HepG2 (cell line): Measurements from ENCODE around the gene MYADML2. TPM values are rescaled to one million over a fixed set of nuclear protein-coding genes. Genes with fewer than 3 reads are reported as not detected.

Experiments
- ARID3A ChIP-seq: IDR thresholded peaks from 2 replicates; pipeline ENCODE4 v1.6.1; 2012; ENCODE audit warnings: low read depth, low read length, improper control_type of control experiment
- DZIP1 ChIP-seq: sonication (generic); formaldehyde crosslinking; IDR thresholded peaks from 2 replicates; pipeline ENCODE4 v1.5.0; 2020; ENCODE audit warnings: mild to moderate bottlenecking, missing genetic modification reagents
- FUBP1 ChIP-seq: sonication (generic); formaldehyde crosslinking; IDR thresholded peaks from 2 replicates; pipeline ENCODE4 v1.5.1; 2020; ENCODE audit warnings: missing genetic modification reagents, mild to moderate bottlenecking, borderline replicate concordance
- HNRNPL ChIP-seq: fragments of 200-400 bp; formaldehyde crosslinking; IDR thresholded peaks from 2 replicates; pipeline ENCODE4 v1.6.1; 2017; ENCODE audit warnings: mild to moderate bottlenecking, low read depth, low read length
- KMT2B ChIP-seq: IDR thresholded peaks from 2 replicates; pipeline ENCODE4 v1.6.1; 2016; ENCODE audit warnings: missing genetic modification reagents, missing compliant biosample characterization
- LCORL ChIP-seq, 2 experiments: fragments of 450-650 bp in 1 of 2; sonication (generic) in 1 of 2; formaldehyde crosslinking in 1 of 2; IDR thresholded peaks; 2 replicates each; pipeline versions ENCODE4 v1.5.0 to v1.6.1; 2017 to 2020; ENCODE audit warnings: antibody characterized with exemption in 1 of 2, missing genetic modification reagents in 1 of 2
- PAF1 ChIP-seq: IDR thresholded peaks from 2 replicates; pipeline ENCODE4 v1.6.1; 2016; ENCODE audit warnings: missing genetic modification reagents, missing compliant biosample characterization
- PRDM4 ChIP-seq: sonication (generic); formaldehyde crosslinking; IDR thresholded peaks from 2 replicates; pipeline ENCODE4 v1.9.0; 2021; ENCODE audit warnings: missing genetic modification reagents, borderline replicate concordance
- RARA ChIP-seq: IDR thresholded peaks from 2 replicates; pipeline ENCODE4 v1.6.1; 2016; ENCODE audit warnings: missing genetic modification reagents, missing compliant biosample characterization
- SRSF9 ChIP-seq: fragments of 200-400 bp; formaldehyde crosslinking; IDR thresholded peaks from 2 replicates; pipeline ENCODE4 v1.6.1; 2018; ENCODE audit warnings: borderline replicate concordance, mild to moderate bottlenecking, low read depth, low read length; ENCODE audit not compliant: insufficient read depth, poor library complexity, severe bottlenecking
- ZFP36 ChIP-seq: fragments of 150-350 bp; IDR thresholded peaks from 2 replicates; pipeline ENCODE4 v1.6.1; 2018; ENCODE audit warnings: borderline replicate concordance, low read length, low read depth; ENCODE audit not compliant: partially characterized antibody
- ZNF335 ChIP-seq: sonication (generic); formaldehyde crosslinking; IDR thresholded peaks from 2 replicates; pipeline ENCODE4 v1.4.0; 2020; ENCODE audit warnings: missing genetic modification reagents
- ZNF33A ChIP-seq: sonication (generic); formaldehyde crosslinking; IDR thresholded peaks from 2 replicates; pipeline ENCODE4 v1.5.1; 2020; ENCODE audit warnings: missing genetic modification reagents, mild to moderate bottlenecking, moderate library complexity, borderline replicate concordance
- ZNF383 ChIP-seq: sonication (generic); formaldehyde crosslinking; IDR thresholded peaks from 2 replicates; pipeline ENCODE4 v1.4.0; 2020; ENCODE audit warnings: missing genetic modification reagents, mild to moderate bottlenecking, borderline replicate concordance
- ZNF557 ChIP-seq: sonication (generic); formaldehyde crosslinking; IDR thresholded peaks from 2 replicates; pipeline ENCODE4 v1.4.0; 2020; ENCODE audit warnings: missing genetic modification reagents
- ZNF562 ChIP-seq: sonication (generic); formaldehyde crosslinking; IDR thresholded peaks from 2 replicates; pipeline ENCODE4 v1.8.0; 2022; ENCODE audit warnings: missing genetic modification reagents, borderline replicate concordance
- ZNF567 ChIP-seq: sonication (generic); formaldehyde crosslinking; IDR thresholded peaks from 2 replicates; pipeline ENCODE4 v1.8.1; 2023; ENCODE audit warnings: mild to moderate bottlenecking, missing genetic modification reagents, borderline replicate concordance
- ZNF850 ChIP-seq: sonication (generic); formaldehyde crosslinking; conservative IDR thresholded peaks from 2 replicates; pipeline ENCODE4 v1.9.0; 2021; ENCODE audit warnings: mild to moderate bottlenecking, missing genetic modification reagents
- polyA plus RNA-seq, 8 experiments: library from polyadenylated mRNA; depleted of rRNA in 3 of 8; stranded (reverse) in 7 of 8; unstranded in 1 of 8; fragments of >200 nt; fragmentation: Illumina TruSeq in 4 of 8; extraction: Trizol in 4 of 8; gene quantifications; 2 replicates each; pipeline versions ENCODE4 v1.2.1 to v1.2.3, GENCODE V29; 2011 to 2016; ENCODE audit warnings: low read depth in 4 of 8, missing spikeins in 1 of 8, mixed read lengths in 1 of 8; ENCODE audit not compliant: insufficient read depth in 1 of 8
- total RNA-seq, 5 experiments: library from RNA; depleted of rRNA; stranded (reverse); fragments of >200 nt; fragmentation: Illumina TruSeq; extraction: Trizol; gene quantifications; 2 replicates each; pipeline ENCODE4 v1.2.3, GENCODE V29; 2016; ENCODE audit warnings: low read depth in 1 of 5

The MYADML2 gene
- total and polyA plus RNA-seq, 2 of the 13 experiments (the other 11 are each of a cell fraction or from before 2014, with no cell fraction given): not detected

- TF ChIP-seq PAF1 (CRISPR knock-in tag): no peak
- peak; percentile 99 for TF ChIP-seq HNRNPL
- peak; percentile 55; the same call in 1 of the 2 replicates for TF ChIP-seq ZNF383 (CRISPR knock-in tag)
- TF ChIP-seq ZNF850 (CRISPR knock-in tag): no peak
- TF ChIP-seq ZNF567: peak; percentile 50; the same call in 1 of the 2 replicates
- no peak; the same call in 1 of the 2 replicates for TF ChIP-seq PRDM4 (CRISPR knock-in tag)
- TF ChIP-seq ZNF33A (CRISPR knock-in tag): peak; percentile 36; the same call in 1 of the 2 replicates
- TF ChIP-seq ZNF335: peak; percentile 24
- TF ChIP-seq FUBP1: 0 out of 2 replicates have a peak, but pooled peaks have one; percentile 94
- no peak for TF ChIP-seq LCORL (IDR thresholded peaks at IDR 0.05)
- peak; percentile 92 for TF ChIP-seq LCORL (CRISPR knock-in tag; IDR thresholded peaks at IDR 0.05)
- peak; percentile 36; the same call in 1 of the 2 replicates for TF ChIP-seq ARID3A
- no peak for TF ChIP-seq ZNF562 (CRISPR knock-in tag)
- peak; percentile 94 for TF ChIP-seq RARA (CRISPR knock-in tag)
- TF ChIP-seq ZFP36: no peak
- peak; percentile 39; the same call in 1 of the 2 replicates for TF ChIP-seq KMT2B (CRISPR knock-in tag)
- TF ChIP-seq SRSF9: no peak
- TF ChIP-seq ZNF557 (CRISPR knock-in tag): 0 out of 2 replicates have a peak, but pooled peaks have one; percentile 65
- 0 out of 2 replicates have a peak, but pooled peaks have one; percentile 30 for TF ChIP-seq DZIP1 (CRISPR knock-in tag)
Measured at GRCh38 chr17:81967533-81968395, 20.7 kb upstream of the MYADML2 start (continued).
